Keratinocyte (primary cell): ENCODE results near the gene SMC3. TPM values are rescaled to one million over a fixed set of nuclear protein-coding genes. Genes with fewer than 3 reads are reported as not detected.
A peak's percentile ranks its signal among the peaks of the same experiment; 100 is the strongest.

ENCODE experiments used
- DNase-seq: peaks from one replicate; pipeline ENCODE4 v3.0.0-alpha.2; 2011; ENCODE audit warnings: low read depth, missing footprints, low spot score
- FAIRE-seq: peaks from 2 replicates; lab custom pipeline; 2011; peaks lifted over from hg19 to GRCh38; lab: Jason Lieb, UNC
- H2AFZ ChIP-seq: 2 replicates; pipeline ENCODE4 v1.6.0; 2012; ENCODE audit warnings: low read length, control low read depth, inconsistent platforms; ENCODE audit not compliant: control insufficient read depth
- H3K27ac ChIP-seq: 2 replicates; pipeline ENCODE4 v1.5.1; 2011; ENCODE audit warnings: low read length; ENCODE audit not compliant: control insufficient read depth, insufficient read depth
- H3K27me3 ChIP-seq: 3 replicates; pipeline ENCODE4 v1.6.0; 2011; ENCODE audit warnings: low read length; ENCODE audit not compliant: control insufficient read depth, insufficient read depth; ENCODE audit errors: extremely low read depth
- H3K36me3 ChIP-seq, 2 experiments: 2 replicates in 1 of 2; 3 replicates in 1 of 2; pipeline ENCODE4 v1.5.1; 2011; ENCODE audit warnings: low read length in 2 of 2, mild to moderate bottlenecking in 1 of 2; ENCODE audit not compliant: control insufficient read depth in 2 of 2, insufficient read depth in 2 of 2; ENCODE audit errors: extremely low read depth in 1 of 2
- H3K4me1 ChIP-seq: 3 replicates; pipeline ENCODE4 v1.5.1; 2011; ENCODE audit warnings: low read length; ENCODE audit not compliant: control insufficient read depth, insufficient read depth; ENCODE audit errors: extremely low read depth
- H3K4me2 ChIP-seq: 3 replicates; pipeline ENCODE4 v1.6.0; 2011; ENCODE audit warnings: low read depth, low read length; ENCODE audit not compliant: control insufficient read depth, insufficient read depth; ENCODE audit errors: extremely low read depth
- H3K4me3 ChIP-seq, 3 experiments: fragments of 200-600 bp in 1 of 3; sonication (generic) in 1 of 3; 2 replicates in 2 of 3; 3 replicates in 1 of 3; pipeline ENCODE4 v1.5.1; 2011 to 2016; ENCODE audit warnings: low read length in 3 of 3, mild to moderate bottlenecking in 3 of 3, control low read depth in 2 of 3, inconsistent platforms in 1 of 3, low read depth in 1 of 3, mixed read lengths in 1 of 3, mixed run types in 1 of 3, moderate library complexity in 1 of 3; ENCODE audit not compliant: control insufficient read depth in 2 of 3, insufficient read depth in 2 of 3; ENCODE audit errors: extremely low read depth in 1 of 3
- H3K79me2 ChIP-seq: 2 replicates; pipeline ENCODE4 v1.6.0; 2012; ENCODE audit warnings: low read length; ENCODE audit not compliant: control insufficient read depth, insufficient read depth
- H3K9ac ChIP-seq: 3 replicates; pipeline ENCODE4 v1.6.0; 2011; ENCODE audit warnings: low read length; ENCODE audit not compliant: control insufficient read depth, insufficient read depth; ENCODE audit errors: extremely low read depth
- H3K9me1 ChIP-seq: 3 replicates; pipeline ENCODE4 v1.6.0; 2011; ENCODE audit warnings: low read length; ENCODE audit not compliant: control insufficient read depth, insufficient read depth; ENCODE audit errors: extremely low read depth
- H3K9me3 ChIP-seq: 2 replicates; pipeline ENCODE4 v1.5.1; 2012; ENCODE audit warnings: low read depth, low read length; ENCODE audit not compliant: control insufficient read depth
- H4K20me1 ChIP-seq: 3 replicates; pipeline ENCODE4 v1.6.0; 2011; ENCODE audit warnings: low read length; ENCODE audit not compliant: control insufficient read depth, insufficient read depth; ENCODE audit errors: extremely low read depth
- EZH2 ChIP-seq: IDR thresholded peaks from one replicate; pipeline ENCODE4 v1.6.1; 2012; ENCODE audit warnings: inconsistent platforms, mild to moderate bottlenecking, low read length, moderate library complexity
- dilution Hi-C: fragments of 300-500 bp; cut with MboI; formaldehyde crosslinking; loops from one replicate; pipeline ENCODE4 v1.7.0; 2020; ENCODE audit warnings: low sequenced_read_pairs; ENCODE audit not compliant: extremely low pct_ligation_motif_present
- polyA plus RNA-seq, 5 experiments: library from polyadenylated mRNA; depleted of rRNA in 3 of 5; stranded (reverse) in 3 of 5; stranded (forward) in 1 of 5; unstranded in 1 of 5; fragments of >200 nt; gene quantifications; 1 replicate in 1 of 5; 2 replicates in 3 of 5; 3 replicates in 1 of 5; pipeline versions ENCODE4 v1.2.1 to v1.2.3, GENCODE V29; 2011 to 2012; ENCODE audit warnings: missing spikeins in 2 of 5, low read depth in 1 of 5, low replicate concordance in 1 of 5
- TF ChIP-seq, protein P1 (sequence below), 3 experiments: IDR thresholded peaks in 1 of 3; conservative IDR thresholded peaks in 1 of 3; optimal IDR thresholded peaks in 1 of 3; 2 replicates in 2 of 3; 3 replicates in 1 of 3; pipeline versions ENCODE3 to v1.5.1; 2011; ENCODE audit warnings: low read length in 3 of 3, mild to moderate bottlenecking in 3 of 3, moderate library complexity in 2 of 3, control low read depth in 1 of 3, inconsistent platforms in 1 of 3; ENCODE audit not compliant: insufficient read depth in 2 of 3; ENCODE audit errors: extremely low read depth in 1 of 3

The SMC3 gene
- polyA plus RNA-seq, 1 donor (not counting 4 experiments of a cell fraction or from before 2014, with no cell fraction given): 16.3 TPM

- H3K9me3 ChIP-seq: no peaks in the 10 kb centered on the region
- H3K4me1 ChIP-seq: peaks cover 51% of the 10 kb centered on the region
- H4K20me1 ChIP-seq: no peaks in the 10 kb centered on the region
- no peak overlapping the region for H3K9ac ChIP-seq
- dilution Hi-C loops: no loop called here
- TF ChIP-seq, protein P1, sequence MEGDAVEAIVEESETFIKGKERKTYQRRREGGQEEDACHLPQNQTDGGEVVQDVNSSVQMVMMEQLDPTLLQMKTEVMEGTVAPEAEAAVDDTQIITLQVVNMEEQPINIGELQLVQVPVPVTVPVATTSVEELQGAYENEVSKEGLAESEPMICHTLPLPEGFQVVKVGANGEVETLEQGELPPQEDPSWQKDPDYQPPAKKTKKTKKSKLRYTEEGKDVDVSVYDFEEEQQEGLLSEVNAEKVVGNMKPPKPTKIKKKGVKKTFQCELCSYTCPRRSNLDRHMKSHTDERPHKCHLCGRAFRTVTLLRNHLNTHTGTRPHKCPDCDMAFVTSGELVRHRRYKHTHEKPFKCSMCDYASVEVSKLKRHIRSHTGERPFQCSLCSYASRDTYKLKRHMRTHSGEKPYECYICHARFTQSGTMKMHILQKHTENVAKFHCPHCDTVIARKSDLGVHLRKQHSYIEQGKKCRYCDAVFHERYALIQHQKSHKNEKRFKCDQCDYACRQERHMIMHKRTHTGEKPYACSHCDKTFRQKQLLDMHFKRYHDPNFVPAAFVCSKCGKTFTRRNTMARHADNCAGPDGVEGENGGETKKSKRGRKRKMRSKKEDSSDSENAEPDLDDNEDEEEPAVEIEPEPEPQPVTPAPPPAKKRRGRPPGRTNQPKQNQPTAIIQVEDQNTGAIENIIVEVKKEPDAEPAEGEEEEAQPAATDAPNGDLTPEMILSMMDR (optimal IDR thresholded peaks at IDR 0.05 in 1 of 3, IDR thresholded peaks at IDR 0.05 in 1 of 3, conservative IDR thresholded peaks at IDR 0.05 in 1 of 3; ENCODE audit: extremely low read depth in 1 of 3, insufficient read depth in 2 of 3, low read length in 3 of 3): no peak
- no peak for TF ChIP-seq EZH2
- H3K4me2 ChIP-seq: peak overlapping the region; percentile 40
- peaks cover 2% of the 10 kb centered on the region for H3K9me1 ChIP-seq
- H3K27me3 ChIP-seq: no peaks in the 10 kb centered on the region
- no peak overlapping the region for H2AFZ ChIP-seq
- no peaks in the 10 kb centered on the region for H3K36me3 ChIP-seq
- no peak overlapping the region for H3K4me3 ChIP-seq
- H3K79me2 ChIP-seq: no peaks in the 10 kb centered on the region
- FAIRE-seq: no peak
- no peak for DNase-seq
- peak overlapping the region; percentile 44 for H3K27ac ChIP-seq
Measured at GRCh38 chr10:110529596-110530011, 37.9 kb upstream of the SMC3 start.

DNA sequence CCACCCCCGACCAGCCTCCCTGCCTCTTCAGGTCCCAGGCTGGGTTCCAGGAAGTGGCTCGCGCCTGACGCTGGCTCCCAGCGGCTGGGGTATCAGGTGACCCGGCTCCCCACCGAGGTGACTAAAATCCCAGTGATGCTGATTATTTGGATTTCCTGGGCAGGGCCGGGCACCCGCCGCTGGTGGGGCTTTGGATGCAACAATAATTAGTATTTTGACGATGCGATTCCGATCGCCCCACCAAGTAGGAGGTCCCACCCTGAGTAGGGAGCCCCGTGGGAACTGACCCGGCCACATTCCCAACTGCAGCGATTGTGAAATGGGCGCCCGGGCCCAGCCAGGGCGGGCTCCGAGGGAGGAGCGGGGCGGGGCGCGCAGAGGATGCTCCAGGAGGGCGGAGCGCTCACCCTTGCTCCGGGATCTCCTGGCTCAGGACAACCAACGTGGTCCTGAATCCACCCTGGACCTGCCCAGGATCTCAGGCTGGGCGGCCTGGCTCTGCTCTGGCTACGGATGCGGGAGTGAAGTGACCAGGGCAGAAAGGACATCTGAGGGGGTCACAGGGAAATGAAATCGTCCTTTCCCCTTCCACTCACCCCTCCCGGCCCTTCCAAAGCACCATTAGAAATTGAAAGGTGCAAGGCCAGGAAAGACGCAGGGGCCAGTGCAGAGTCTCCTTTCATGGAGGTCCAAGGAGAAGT is 37.2 kb upstream of the SMC3 start:
- no peak for FAIRE-seq
- peak overlapping the region; percentile 8 to 29 (median 27) for H3K4me3 ChIP-seq
- H3K9ac ChIP-seq: no peak overlapping the region
- H3K4me2 ChIP-seq: peak overlapping the region; percentile 67
- H3K36me3 ChIP-seq: no peaks in the 10 kb centered on the region
- TF ChIP-seq, protein P1 (optimal IDR thresholded peaks at IDR 0.05 in 1 of 3, IDR thresholded peaks at IDR 0.05 in 1 of 3, conservative IDR thresholded peaks at IDR 0.05 in 1 of 3; ENCODE audit: extremely low read depth in 1 of 3, insufficient read depth in 2 of 3, low read length in 3 of 3): no peak
- no peak for TF ChIP-seq EZH2
- H3K4me1 ChIP-seq: peaks cover 50% of the 10 kb centered on the region
- dilution Hi-C loops: no loop called here
- H4K20me1 ChIP-seq: no peaks in the 10 kb centered on the region
- no peaks in the 10 kb centered on the region for H3K79me2 ChIP-seq
- DNase-seq: no peak
- peak overlapping the region; percentile 31 for H3K27ac ChIP-seq
- no peaks in the 10 kb centered on the region for H3K27me3 ChIP-seq
- H3K9me1 ChIP-seq: peaks cover 2% of the 10 kb centered on the region
- peak overlapping the region; percentile 74 for H2AFZ ChIP-seq
- no peaks in the 10 kb centered on the region for H3K9me3 ChIP-seq
